PC-9 (cell line): ENCODE data around the gene TIFAB.

Source experiments
- EZH2 ChIP-seq: fragments of 200-600 bp; sonication (generic); IDR thresholded peaks from 2 replicates; pipeline ENCODE4 v1.8.0; 2017; ENCODE audit warnings: antibody characterized with exemption, low read depth
- TF ChIP-seq, protein P1 (sequence below): fragments of 200-600 bp; sonication (generic); conservative IDR thresholded peaks from 2 replicates; pipeline ENCODE4 v1.6.1; 2017; ENCODE audit warnings: mixed run types, antibody characterized with exemption, mild to moderate bottlenecking, moderate library complexity

- TF ChIP-seq, protein P1, sequence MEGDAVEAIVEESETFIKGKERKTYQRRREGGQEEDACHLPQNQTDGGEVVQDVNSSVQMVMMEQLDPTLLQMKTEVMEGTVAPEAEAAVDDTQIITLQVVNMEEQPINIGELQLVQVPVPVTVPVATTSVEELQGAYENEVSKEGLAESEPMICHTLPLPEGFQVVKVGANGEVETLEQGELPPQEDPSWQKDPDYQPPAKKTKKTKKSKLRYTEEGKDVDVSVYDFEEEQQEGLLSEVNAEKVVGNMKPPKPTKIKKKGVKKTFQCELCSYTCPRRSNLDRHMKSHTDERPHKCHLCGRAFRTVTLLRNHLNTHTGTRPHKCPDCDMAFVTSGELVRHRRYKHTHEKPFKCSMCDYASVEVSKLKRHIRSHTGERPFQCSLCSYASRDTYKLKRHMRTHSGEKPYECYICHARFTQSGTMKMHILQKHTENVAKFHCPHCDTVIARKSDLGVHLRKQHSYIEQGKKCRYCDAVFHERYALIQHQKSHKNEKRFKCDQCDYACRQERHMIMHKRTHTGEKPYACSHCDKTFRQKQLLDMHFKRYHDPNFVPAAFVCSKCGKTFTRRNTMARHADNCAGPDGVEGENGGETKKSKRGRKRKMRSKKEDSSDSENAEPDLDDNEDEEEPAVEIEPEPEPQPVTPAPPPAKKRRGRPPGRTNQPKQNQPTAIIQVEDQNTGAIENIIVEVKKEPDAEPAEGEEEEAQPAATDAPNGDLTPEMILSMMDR = no peak
- no peak for TF ChIP-seq EZH2
These were observed 15.2 kb downstream of the TIFAB start for GRCh38 chr5:135436951-135437418.
